PC-9 (cell line): ENCODE data around the gene PRSS23. TPM values are rescaled to one million over a fixed set of nuclear protein-coding genes. Genes with fewer than 3 reads are reported as not detected.

Experiments
- BruUV-seq: library from RNA; stranded (reverse); fragments of 400-500 nt; replicated peaks from 2 replicates; lab custom pipeline; 2021; lab: Mats Ljungman, UMichigan
- CTCF ChIA-PET: fragments of 300-600 bp; sonication (Branson Sonifier 250); formaldehyde crosslinking; loops from one replicate; lab custom pipeline; 2022; ENCODE audit warnings: antibody characterized with exemption; lab: Charles Lee
- POLR2A ChIA-PET: fragments of 300-600 bp; sonication (Branson Sonifier 250); formaldehyde crosslinking; loops from one replicate; lab custom pipeline; 2022; ENCODE audit warnings: antibody characterized with exemption; ENCODE audit not compliant: unreplicated experiment; lab: Charles Lee
- DNase-seq, 2 experiments: peaks; one replicate each; pipeline versions ENCODE4 v3.0.0 to v3.0.0-alpha.2; 2015 to 2022; ENCODE audit warnings: mixed read lengths in 1 of 2
- H2AFZ ChIP-seq: fragments of 200-600 bp; sonication (generic); 2 replicates; pipeline ENCODE4 v1.8.1; 2017; ENCODE audit warnings: antibody characterized with exemption
- H3F3A ChIP-seq: fragments of 200-600 bp; sonication (generic); 2 replicates; pipeline ENCODE4 v1.8.1; 2017; ENCODE audit warnings: antibody characterized with exemption, mild to moderate bottlenecking, low read depth; ENCODE audit not compliant: insufficient read depth
- H3K27ac ChIP-seq: fragments of 200-600 bp; sonication (generic); 2 replicates; pipeline ENCODE4 v1.6.1; 2016; ENCODE audit warnings: mixed run types
- H3K27me3 ChIP-seq: fragments of 200-600 bp; sonication (generic); 2 replicates; pipeline ENCODE4 v1.6.1; 2016; ENCODE audit warnings: low read depth, mixed run types; ENCODE audit not compliant: insufficient read depth
- H3K36me3 ChIP-seq: fragments of 200-600 bp; sonication (generic); 2 replicates; pipeline ENCODE4 v1.6.1; 2016; ENCODE audit warnings: low read depth, mixed run types
- H3K4me1 ChIP-seq: fragments of 200-600 bp; sonication (generic); replicated peaks from 2 replicates; pipeline ENCODE4 v1.6.1; 2016; ENCODE audit warnings: mixed run types; ENCODE audit not compliant: insufficient read depth
- H3K4me2 ChIP-seq: fragments of 200-600 bp; sonication (generic); 2 replicates; pipeline ENCODE4 v1.6.1; 2017; ENCODE audit warnings: mixed run types
- H3K4me3 ChIP-seq: fragments of 200-600 bp; sonication (generic); 2 replicates; pipeline ENCODE4 v1.6.1; 2016; ENCODE audit warnings: mixed run types
- H3K79me2 ChIP-seq: fragments of 200-600 bp; sonication (generic); 2 replicates; pipeline ENCODE4 v1.6.1; 2017; ENCODE audit warnings: low read depth, mixed run types
- H3K9me2 ChIP-seq: fragments of 200-600 bp; sonication (generic); 2 replicates; pipeline ENCODE4 v1.8.1; 2017; ENCODE audit warnings: mild to moderate bottlenecking; ENCODE audit not compliant: insufficient read depth
- H3K9me3 ChIP-seq: fragments of 200-600 bp; sonication (generic); 2 replicates; pipeline ENCODE4 v1.8.1; 2016; ENCODE audit warnings: low read depth; ENCODE audit not compliant: insufficient read depth
- H4K20me1 ChIP-seq: fragments of 200-600 bp; sonication (generic); 2 replicates; pipeline ENCODE4 v1.8.1; 2017; ENCODE audit not compliant: insufficient read depth
- EZH2 ChIP-seq: fragments of 200-600 bp; sonication (generic); IDR thresholded peaks from 2 replicates; pipeline ENCODE4 v1.8.0; 2017; ENCODE audit warnings: antibody characterized with exemption, low read depth
- intact Hi-C: fragments of 100-400 bp; cut with micrococcal nuclease; formaldehyde crosslinking; loops from one replicate; pipeline ENCODE4 v1.10.0; 2022; ENCODE audit not compliant: unreplicated experiment
- total RNA-seq: library from RNA; stranded (reverse); gene quantifications from 2 replicates; pipeline ENCODE4 v1.2.3, GENCODE V29; 2021
- TF ChIP-seq, protein P1 (sequence below): fragments of 200-600 bp; sonication (generic); conservative IDR thresholded peaks from 2 replicates; pipeline ENCODE4 v1.6.1; 2017; ENCODE audit warnings: mixed run types, antibody characterized with exemption, mild to moderate bottlenecking, moderate library complexity

PRSS23 gene
- total RNA-seq, 1 experiment from 2014 or later = 235 TPM

GRCh38 chr11:86802146-86802545, 1.8 kb downstream of the PRSS23 start:
- no peaks in the 10 kb centered on the region; the same call in 1 of the 2 replicates for H3K9me2 ChIP-seq
- H3K4me1 ChIP-seq = peaks cover 48% of the 10 kb centered on the region
- ChIA-PET CTCF (no interaction called here), POLR2A (no interaction called here)
- DNase-seq = no peak
- peaks cover 58% of the 10 kb centered on the region for H3K79me2 ChIP-seq
- intact Hi-C loops = loop anchor here (1.0 to 5.0 kb wide), 6 partner anchors 59 to 278 kb away; partner anchors contain the start of gene ME3
- no peaks in the 10 kb centered on the region for H3K9me3 ChIP-seq
- TF ChIP-seq, protein P1, sequence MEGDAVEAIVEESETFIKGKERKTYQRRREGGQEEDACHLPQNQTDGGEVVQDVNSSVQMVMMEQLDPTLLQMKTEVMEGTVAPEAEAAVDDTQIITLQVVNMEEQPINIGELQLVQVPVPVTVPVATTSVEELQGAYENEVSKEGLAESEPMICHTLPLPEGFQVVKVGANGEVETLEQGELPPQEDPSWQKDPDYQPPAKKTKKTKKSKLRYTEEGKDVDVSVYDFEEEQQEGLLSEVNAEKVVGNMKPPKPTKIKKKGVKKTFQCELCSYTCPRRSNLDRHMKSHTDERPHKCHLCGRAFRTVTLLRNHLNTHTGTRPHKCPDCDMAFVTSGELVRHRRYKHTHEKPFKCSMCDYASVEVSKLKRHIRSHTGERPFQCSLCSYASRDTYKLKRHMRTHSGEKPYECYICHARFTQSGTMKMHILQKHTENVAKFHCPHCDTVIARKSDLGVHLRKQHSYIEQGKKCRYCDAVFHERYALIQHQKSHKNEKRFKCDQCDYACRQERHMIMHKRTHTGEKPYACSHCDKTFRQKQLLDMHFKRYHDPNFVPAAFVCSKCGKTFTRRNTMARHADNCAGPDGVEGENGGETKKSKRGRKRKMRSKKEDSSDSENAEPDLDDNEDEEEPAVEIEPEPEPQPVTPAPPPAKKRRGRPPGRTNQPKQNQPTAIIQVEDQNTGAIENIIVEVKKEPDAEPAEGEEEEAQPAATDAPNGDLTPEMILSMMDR = no peak
- TF ChIP-seq EZH2 = no peak
- H3K4me2 ChIP-seq = peak overlapping the region; percentile 92
- no peaks in the 10 kb centered on the region for H3K27me3 ChIP-seq
- no TSS peak for BruUV-seq
- no peak overlapping the region for H2AFZ ChIP-seq
- peaks cover 25% of the 10 kb centered on the region for H3K36me3 ChIP-seq
- peak overlapping the region; percentile 92 for H3K4me3 ChIP-seq
- no peaks in the 10 kb centered on the region for H4K20me1 ChIP-seq
- peaks cover 45% of the 10 kb centered on the region for H3F3A ChIP-seq
- peak overlapping the region; percentile 68 for H3K27ac ChIP-seq

GRCh38 chr11:86802601-86803051, 2.3 kb downstream of the PRSS23 start:
- peaks cover 48% of the 10 kb centered on the region for H3K4me1 ChIP-seq
- CTCF ChIA-PET = no interaction called here

DNA sequence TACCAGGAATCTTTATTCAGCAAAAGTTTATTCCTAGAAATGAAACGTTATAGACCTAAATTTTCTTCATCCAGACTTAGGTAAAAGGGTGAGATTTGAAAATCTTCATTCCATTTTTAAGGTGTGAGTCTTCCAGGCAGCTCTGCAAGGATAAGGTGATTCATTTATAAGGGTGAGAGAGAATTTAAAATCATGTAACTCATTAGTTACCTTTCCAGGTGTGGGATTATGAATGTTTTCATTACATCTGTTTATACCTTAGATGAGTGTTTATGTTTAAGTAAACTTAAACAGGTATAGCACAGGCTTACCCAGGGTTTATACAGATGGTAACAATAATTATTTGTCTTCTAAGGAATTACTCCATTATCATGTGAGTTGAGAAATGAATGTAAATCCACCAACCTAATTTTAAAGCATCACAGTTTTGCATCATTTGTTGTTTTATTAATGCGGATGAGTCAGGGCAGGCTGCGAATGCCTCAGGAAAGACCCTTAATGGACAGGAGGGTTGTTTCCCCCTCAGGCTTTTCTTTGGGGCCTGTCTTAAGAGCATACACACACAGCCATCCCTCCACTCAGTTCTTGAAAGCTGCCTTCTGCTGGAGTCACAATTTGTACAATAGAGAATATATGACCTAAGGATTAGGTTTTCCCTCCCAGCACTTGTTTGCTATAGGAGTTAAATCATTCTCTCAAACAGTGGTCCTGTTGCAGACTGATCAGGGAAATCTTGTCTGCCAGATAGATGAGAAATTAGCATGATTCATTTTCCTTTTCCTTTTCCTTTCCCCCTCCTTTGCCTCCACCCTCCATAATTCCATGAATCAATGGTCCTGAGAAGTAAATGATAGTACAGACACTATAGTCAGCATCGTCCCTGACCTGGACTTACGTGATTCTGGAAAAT, 3.0 kb downstream of the PRSS23 start:
- H3K27ac ChIP-seq = peak overlapping the region; percentile 68
- no TSS peak for BruUV-seq

More at GRCh38 chr11:86802601-86803051, 2.3 kb downstream of the PRSS23 start:
- H3K27ac ChIP-seq = peak overlapping the region; percentile 68
- peaks cover 45% of the 10 kb centered on the region for H3F3A ChIP-seq
- POLR2A ChIA-PET = no interaction called here
- peak overlapping the region; percentile 92 for H3K4me3 ChIP-seq
- TF ChIP-seq EZH2 = no peak
- TF ChIP-seq, protein P1 = peak; percentile 89
- peaks cover 29% of the 10 kb centered on the region for H3K36me3 ChIP-seq
- H2AFZ ChIP-seq = no peak overlapping the region
- no TSS peak for BruUV-seq
- H4K20me1 ChIP-seq = no peaks in the 10 kb centered on the region
- peak; percentile 46 to 93 for DNase-seq
- H3K27me3 ChIP-seq = no peaks in the 10 kb centered on the region
- peaks cover 58% of the 10 kb centered on the region for H3K79me2 ChIP-seq
- H3K9me3 ChIP-seq = no peaks in the 10 kb centered on the region
- H3K9me2 ChIP-seq = no peaks in the 10 kb centered on the region; the same call in 1 of the 2 replicates
- intact Hi-C loops = loop anchor here (1.0 to 5.0 kb wide), 6 partner anchors 59 to 278 kb away; partner anchors contain the start of gene ME3
- peak overlapping the region; percentile 92 for H3K4me2 ChIP-seq

More for the DNA sequence above, 3.0 kb downstream of the PRSS23 start:
- no peak overlapping the region for H2AFZ ChIP-seq
- peaks cover 45% of the 10 kb centered on the region for H3F3A ChIP-seq
- peaks cover 48% of the 10 kb centered on the region for H3K4me1 ChIP-seq
- DNase-seq = no peak
- H3K9me3 ChIP-seq = no peaks in the 10 kb centered on the region
- no peaks in the 10 kb centered on the region for H3K27me3 ChIP-seq
- H4K20me1 ChIP-seq = no peaks in the 10 kb centered on the region
- peaks cover 35% of the 10 kb centered on the region for H3K36me3 ChIP-seq
- POLR2A ChIA-PET = interaction anchor here (0.7 kb wide), 1 partner anchor 348 kb away, joined by 5 read pairs; no protein-coding TSS in a partner anchor
- peak overlapping the region; percentile 92 for H3K4me2 ChIP-seq
- CTCF ChIA-PET = no interaction called here
- H3K9me2 ChIP-seq = no peaks in the 10 kb centered on the region; the same call in 1 of the 2 replicates
- H3K4me3 ChIP-seq = peak overlapping the region; percentile 92; the same call in 1 of the 2 replicates
- intact Hi-C loops = loop anchor here (5.0 kb wide), 2 partner anchors 114 to 196 kb away; no protein-coding TSS in a partner anchor
- TF ChIP-seq EZH2 = no peak
- TF ChIP-seq, protein P1 = no peak
- H3K79me2 ChIP-seq = peaks cover 65% of the 10 kb centered on the region
